Neuronal stem cell (in vitro differentiated cells): ENCODE results near the gene CCDC28A.
"Not testable (repeated sequence)": the region's sequence is repeated elsewhere in the genome, so short reads cannot be mapped to it uniquely, and the experiment has no call there.

Experiments
- DNase-seq: peaks from one replicate; pipeline ENCODE4 v3.0.0-alpha.2; 2013; ENCODE audit warnings: low spot score
- H2AFZ ChIP-seq: one replicate; pipeline ENCODE4 v1.6.1; 2013; ENCODE audit warnings: mild to moderate bottlenecking, low read length, inconsistent platforms
- H2AK5ac ChIP-seq: 2 replicates; pipeline ENCODE4 v1.6.1; 2013; ENCODE audit warnings: low read depth, mild to moderate bottlenecking, inconsistent platforms, low read length, moderate library complexity, mixed read lengths
- H2BK120ac ChIP-seq: 2 replicates; pipeline ENCODE4 v1.6.1; 2013; ENCODE audit warnings: low read depth, mild to moderate bottlenecking, inconsistent platforms, low read length, moderate library complexity, mixed read lengths
- H2BK12ac ChIP-seq: one replicate; pipeline ENCODE4 v1.6.1; 2013; ENCODE audit warnings: low read length, inconsistent platforms
- H2BK15ac ChIP-seq: 2 replicates; pipeline ENCODE4 v1.6.1; 2013; ENCODE audit warnings: mild to moderate bottlenecking, low read length, inconsistent platforms, mixed read lengths
- H2BK5ac ChIP-seq: one replicate; pipeline ENCODE4 v1.6.1; 2013; ENCODE audit warnings: inconsistent platforms, mild to moderate bottlenecking, low read length, moderate library complexity
- H3K14ac ChIP-seq: one replicate; pipeline ENCODE4 v1.6.1; 2013; ENCODE audit warnings: low read length, inconsistent platforms
- H3K18ac ChIP-seq: 2 replicates; pipeline ENCODE4 v1.6.1; 2013; ENCODE audit warnings: low read length, inconsistent platforms
- H3K23ac ChIP-seq: 2 replicates; pipeline ENCODE4 v1.6.1; 2013; ENCODE audit warnings: low read depth, mild to moderate bottlenecking, mixed read lengths, low read length, inconsistent platforms; ENCODE audit not compliant: poor library complexity
- H3K27ac ChIP-seq: replicated peaks from 3 replicates; pipeline ENCODE4 v1.5.1; 2013; ENCODE audit warnings: low read length, inconsistent platforms
- H3K27me3 ChIP-seq, 3 experiments: 2 replicates each; pipeline ENCODE4 v1.6.1; 2013; ENCODE audit warnings: low read length in 3 of 3, mild to moderate bottlenecking in 2 of 3, inconsistent platforms in 1 of 3, low read depth in 1 of 3, mixed read lengths in 1 of 3, moderate library complexity in 1 of 3; ENCODE audit not compliant: control insufficient read depth in 3 of 3, insufficient read depth in 3 of 3
- H3K36me3 ChIP-seq, 2 donors: replicated peaks in 1 of 2; 2 replicates each; pipeline ENCODE4 v1.6.1; 2013; ENCODE audit warnings: low read length in 2 of 2; ENCODE audit not compliant: control insufficient read depth in 2 of 2, insufficient read depth in 2 of 2
- H3K4ac ChIP-seq: 2 replicates; pipeline ENCODE4 v1.6.1; 2013; ENCODE audit warnings: inconsistent platforms, mild to moderate bottlenecking, low read length, moderate library complexity
- H3K4me1 ChIP-seq, 2 donors: 1 replicate in 1 of 2; 2 replicates in 1 of 2; pipeline ENCODE4 v1.6.1; 2013; ENCODE audit warnings: low read length in 2 of 2, low read depth in 1 of 2; ENCODE audit not compliant: control insufficient read depth in 2 of 2, insufficient read depth in 1 of 2
- H3K4me2 ChIP-seq: one replicate; pipeline ENCODE4 v1.6.1; 2013; ENCODE audit warnings: mild to moderate bottlenecking, low read length, inconsistent platforms; ENCODE audit not compliant: insufficient read depth, poor library complexity, severe bottlenecking
- H3K4me3 ChIP-seq, 2 donors: 2 replicates each; pipeline ENCODE4 v1.5.1; 2013; ENCODE audit warnings: low read length in 2 of 2, mild to moderate bottlenecking in 2 of 2, inconsistent platforms in 1 of 2, moderate library complexity in 1 of 2
- H3K79me1 ChIP-seq: one replicate; pipeline ENCODE4 v1.6.1; 2013; ENCODE audit warnings: low read depth, mild to moderate bottlenecking, inconsistent platforms, low read length, moderate library complexity
- H3K9ac ChIP-seq: one replicate; pipeline ENCODE4 v1.6.1; 2013; ENCODE audit warnings: mild to moderate bottlenecking, low read depth, low read length, inconsistent platforms; ENCODE audit not compliant: poor library complexity
- H3K9me3 ChIP-seq, 2 donors: replicated peaks in 1 of 2; 2 replicates each; pipeline versions ENCODE3 to v1.6.1; 2013; ENCODE audit warnings: low read length in 2 of 2, mild to moderate bottlenecking in 2 of 2, inconsistent platforms in 1 of 2, low read depth in 1 of 2, mixed read lengths in 1 of 2, moderate library complexity in 1 of 2; ENCODE audit not compliant: control insufficient read depth in 2 of 2, insufficient read depth in 1 of 2
- H4K8ac ChIP-seq: one replicate; pipeline ENCODE4 v1.6.1; 2013; ENCODE audit warnings: low read depth, mild to moderate bottlenecking, inconsistent platforms, low read length, moderate library complexity
- H4K91ac ChIP-seq: one replicate; pipeline ENCODE4 v1.6.1; 2013; ENCODE audit warnings: low read length, low read depth, mild to moderate bottlenecking, inconsistent platforms; ENCODE audit not compliant: poor library complexity
- WGBS, 2 donors: extraction: QIAGEN DNeasy Blood & Tissue Kit; methylation state at CpG; one replicate each; pipeline ENCODE4 v1.1.7; 2013; ENCODE audit warnings: missing lambda C conversion rate in 2 of 2, mixed read lengths in 1 of 2; ENCODE audit not compliant: insufficient read length in 2 of 2, insufficient replicate concordance in 1 of 2; ENCODE audit errors: extremely low coverage in 2 of 2; 5-methylcytosine and 5-hydroxymethylcytosine counted together

Gene CCDC28A

GRCh38 chr6:138727182-138727581 lies 46.4 kb upstream of the CCDC28A start:
- DNase-seq: no peak
- Histone ChIP-seq H3K9me3 (no peaks in the 10 kb centered on the region), H3K27me3 (no peaks in the 10 kb centered on the region), H3K79me1 (no peaks in the 10 kb centered on the region), H3K4ac (no peak overlapping the region), H3K23ac (no peak overlapping the region), H2BK5ac (no peak overlapping the region), H3K4me1 (peaks cover 2 to 10% of the 10 kb centered on the region in 2 donors), H3K36me3 (no peaks in the 10 kb centered on the region), H2BK15ac (no peak overlapping the region), H2AFZ (no peak overlapping the region), H4K91ac (no peak overlapping the region), H3K9ac (no peak overlapping the region), H4K8ac (no peak overlapping the region), H3K27ac (no peak overlapping the region), H2AK5ac (no peak overlapping the region), H3K4me3 (no peak overlapping the region), H2BK120ac (no peak overlapping the region), H2BK12ac (no peak overlapping the region), H3K14ac (no peak overlapping the region), H3K18ac (no peak overlapping the region), H3K4me2 (no peak overlapping the region)
- no CpG with 5 or more reads among the region's 3 CpGs for WGBS, 2 donors

- H3K4ac ChIP-seq: no peak overlapping the region
- H2AK5ac ChIP-seq: no peak overlapping the region
- H3K4me2 ChIP-seq: no peak overlapping the region
- no peaks in the 10 kb centered on the region for H3K9me3 ChIP-seq
- no peak overlapping the region for H4K8ac ChIP-seq
- no peak overlapping the region for H3K23ac ChIP-seq
- DNase-seq: no peak
- H2AFZ ChIP-seq: no peak overlapping the region
- WGBS, 2 donors: no CpG with 5 or more reads among the region's 2 CpGs
- no peaks in the 10 kb centered on the region for H3K36me3 ChIP-seq
- no peak overlapping the region for H2BK5ac ChIP-seq
- H3K4me1 ChIP-seq: peaks cover 0 to 5% of the 10 kb centered on the region in 2 donors
- H2BK12ac ChIP-seq: no peak overlapping the region
- H3K9ac ChIP-seq: no peak overlapping the region
- no peak overlapping the region for H3K18ac ChIP-seq
- H3K4me3 ChIP-seq: no peak overlapping the region
- H4K91ac ChIP-seq: no peak overlapping the region
- no peaks in the 10 kb centered on the region for H3K27me3 ChIP-seq
- H3K14ac ChIP-seq: no peak overlapping the region
- H2BK15ac ChIP-seq: no peak overlapping the region
- H3K27ac ChIP-seq: no peak overlapping the region
- no peak overlapping the region for H2BK120ac ChIP-seq
- no peaks in the 10 kb centered on the region for H3K79me1 ChIP-seq
Observed at GRCh38 chr6:138728662-138729061, 44.9 kb upstream of the CCDC28A start.

- H4K8ac ChIP-seq, H3K9me3 ChIP-seq, H4K91ac ChIP-seq, H3K14ac ChIP-seq, H3K18ac ChIP-seq, H2BK12ac ChIP-seq, DNase-seq, H2BK5ac ChIP-seq, H3K27me3 ChIP-seq, H2AK5ac ChIP-seq, H3K9ac ChIP-seq, H3K4me3 ChIP-seq, H3K79me1 ChIP-seq, H3K4me2 ChIP-seq, H2BK15ac ChIP-seq, H3K36me3 ChIP-seq, H3K27ac ChIP-seq, H3K4me1 ChIP-seq, H2AFZ ChIP-seq, H3K23ac ChIP-seq, H2BK120ac ChIP-seq, H3K4ac ChIP-seq: not testable (repeated sequence)
- no CpG with 5 or more reads among the region's 5 CpGs for WGBS, 2 donors
Observed at GRCh38 chr6:138730037-138730436, 43.5 kb upstream of the CCDC28A start.

- no CpG with 5 or more reads among the region's 1 CpG for WGBS, 2 donors
- no peak overlapping the region for H2AFZ ChIP-seq
- no peak overlapping the region for H4K91ac ChIP-seq
- no peak overlapping the region for H3K4me2 ChIP-seq
- no peak overlapping the region for H2BK5ac ChIP-seq
- H3K4me1 ChIP-seq: no peaks in the 10 kb centered on the region
- no peak overlapping the region for H3K27ac ChIP-seq
- no peak overlapping the region for H3K23ac ChIP-seq
- H3K4ac ChIP-seq: no peak overlapping the region
- no peak overlapping the region for H3K4me3 ChIP-seq
- no peak overlapping the region for H2BK15ac ChIP-seq
- H3K9ac ChIP-seq: no peak overlapping the region
- H3K14ac ChIP-seq: no peak overlapping the region
- H2BK12ac ChIP-seq: no peak overlapping the region
- no peaks in the 10 kb centered on the region for H3K36me3 ChIP-seq
- no peaks in the 10 kb centered on the region for H3K27me3 ChIP-seq
- no peak overlapping the region for H3K18ac ChIP-seq
- no peak overlapping the region for H2BK120ac ChIP-seq
- DNase-seq: no peak
- H4K8ac ChIP-seq: no peak overlapping the region
- H3K9me3 ChIP-seq: no peaks in the 10 kb centered on the region
- H2AK5ac ChIP-seq: no peak overlapping the region
- no peaks in the 10 kb centered on the region for H3K79me1 ChIP-seq
Observed at GRCh38 chr6:138734585-138734984, 39.0 kb upstream of the CCDC28A start.
